ENCODE data around the gene SELENOV.

SELENOV gene, protein sequence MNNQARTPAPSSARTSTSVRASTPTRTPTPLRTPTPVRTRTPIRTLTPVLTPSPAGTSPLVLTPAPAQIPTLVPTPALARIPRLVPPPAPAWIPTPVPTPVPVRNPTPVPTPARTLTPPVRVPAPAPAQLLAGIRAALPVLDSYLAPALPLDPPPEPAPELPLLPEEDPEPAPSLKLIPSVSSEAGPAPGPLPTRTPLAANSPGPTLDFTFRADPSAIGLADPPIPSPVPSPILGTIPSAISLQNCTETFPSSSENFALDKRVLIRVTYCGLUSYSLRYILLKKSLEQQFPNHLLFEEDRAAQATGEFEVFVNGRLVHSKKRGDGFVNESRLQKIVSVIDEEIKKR

DNA sequence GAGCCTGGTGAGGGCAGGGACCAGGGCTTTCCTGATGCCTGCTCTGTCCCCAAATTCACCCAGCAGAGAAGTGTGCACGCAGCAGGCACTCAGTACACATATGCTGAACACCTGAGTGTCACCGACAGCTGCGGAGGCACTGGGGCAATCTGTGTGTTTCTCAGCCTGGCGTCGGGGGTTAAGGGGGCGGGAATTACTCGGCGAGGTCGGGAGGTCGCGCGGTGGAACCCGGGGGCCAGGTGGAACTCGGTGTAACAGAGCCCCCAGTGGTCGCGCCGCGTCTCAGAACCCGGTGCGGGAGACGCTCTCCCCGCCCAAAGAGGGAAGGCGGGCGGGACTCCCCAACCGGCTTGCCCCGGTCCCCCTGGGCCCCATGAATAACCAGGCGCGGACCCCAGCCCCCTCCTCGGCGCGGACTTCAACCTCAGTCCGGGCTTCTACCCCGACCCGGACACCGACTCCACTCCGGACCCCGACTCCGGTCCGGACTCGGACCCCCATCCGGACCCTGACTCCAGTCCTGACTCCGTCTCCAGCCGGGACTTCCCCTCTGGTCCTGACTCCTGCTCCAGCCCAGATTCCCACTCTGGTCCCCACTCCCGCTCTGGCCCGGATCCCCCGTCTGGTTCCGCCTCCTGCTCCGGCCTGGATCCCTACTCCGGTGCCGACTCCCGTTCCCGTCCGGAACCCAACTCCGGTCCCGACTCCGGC, at the start of gene SELENOV:
Gene SELENOV (plus strand): TSS at position 300 of the 711 bp plus-strand sequence. CDS start 74 bp downstream, at position 374.
- TF ChIP-seq, protein P1, sequence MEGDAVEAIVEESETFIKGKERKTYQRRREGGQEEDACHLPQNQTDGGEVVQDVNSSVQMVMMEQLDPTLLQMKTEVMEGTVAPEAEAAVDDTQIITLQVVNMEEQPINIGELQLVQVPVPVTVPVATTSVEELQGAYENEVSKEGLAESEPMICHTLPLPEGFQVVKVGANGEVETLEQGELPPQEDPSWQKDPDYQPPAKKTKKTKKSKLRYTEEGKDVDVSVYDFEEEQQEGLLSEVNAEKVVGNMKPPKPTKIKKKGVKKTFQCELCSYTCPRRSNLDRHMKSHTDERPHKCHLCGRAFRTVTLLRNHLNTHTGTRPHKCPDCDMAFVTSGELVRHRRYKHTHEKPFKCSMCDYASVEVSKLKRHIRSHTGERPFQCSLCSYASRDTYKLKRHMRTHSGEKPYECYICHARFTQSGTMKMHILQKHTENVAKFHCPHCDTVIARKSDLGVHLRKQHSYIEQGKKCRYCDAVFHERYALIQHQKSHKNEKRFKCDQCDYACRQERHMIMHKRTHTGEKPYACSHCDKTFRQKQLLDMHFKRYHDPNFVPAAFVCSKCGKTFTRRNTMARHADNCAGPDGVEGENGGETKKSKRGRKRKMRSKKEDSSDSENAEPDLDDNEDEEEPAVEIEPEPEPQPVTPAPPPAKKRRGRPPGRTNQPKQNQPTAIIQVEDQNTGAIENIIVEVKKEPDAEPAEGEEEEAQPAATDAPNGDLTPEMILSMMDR (IDR thresholded peaks at IDR 0.05): no peak

DNA sequence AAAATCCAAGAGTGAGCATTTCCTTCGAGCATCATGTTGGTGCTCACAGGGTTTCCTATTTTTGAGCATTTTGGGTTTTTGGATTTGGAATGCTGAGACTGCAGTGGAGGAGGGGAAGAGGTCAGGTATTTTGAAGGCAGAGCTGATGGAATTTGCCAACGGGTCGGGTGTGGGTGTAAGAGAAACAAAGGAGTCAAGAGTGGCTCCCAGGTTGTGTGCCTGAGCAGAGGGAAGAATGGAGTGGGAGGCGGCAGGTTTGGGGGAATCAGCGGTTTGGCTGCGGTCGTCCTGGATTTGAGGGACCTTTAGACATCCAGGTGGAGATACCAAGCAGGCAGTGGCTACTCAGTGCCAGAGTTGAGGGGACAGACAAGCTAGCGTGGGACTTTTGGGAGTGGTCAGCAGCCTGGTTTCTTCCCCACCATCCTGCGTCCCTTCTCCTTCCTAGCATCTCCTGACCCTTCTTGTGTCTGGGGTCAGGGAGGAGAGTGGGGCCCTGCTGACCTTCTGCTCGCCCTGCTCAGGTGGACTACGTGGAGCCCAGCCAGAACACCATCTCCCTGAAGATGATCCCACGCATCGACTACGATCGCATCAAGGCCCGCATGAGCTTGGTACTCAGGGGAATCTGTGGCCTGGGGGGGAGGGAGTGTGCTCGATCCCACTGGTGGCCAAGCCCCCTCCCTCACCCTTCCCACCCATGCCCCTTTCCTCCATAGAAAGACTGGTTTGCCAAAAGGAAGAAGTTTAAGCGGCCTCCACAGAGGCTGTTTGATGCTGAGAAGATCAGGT, 48.8 kb upstream of the SELENOV start:
- TF ChIP-seq, protein P1 (IDR thresholded peaks at IDR 0.05): no peak

DNA sequence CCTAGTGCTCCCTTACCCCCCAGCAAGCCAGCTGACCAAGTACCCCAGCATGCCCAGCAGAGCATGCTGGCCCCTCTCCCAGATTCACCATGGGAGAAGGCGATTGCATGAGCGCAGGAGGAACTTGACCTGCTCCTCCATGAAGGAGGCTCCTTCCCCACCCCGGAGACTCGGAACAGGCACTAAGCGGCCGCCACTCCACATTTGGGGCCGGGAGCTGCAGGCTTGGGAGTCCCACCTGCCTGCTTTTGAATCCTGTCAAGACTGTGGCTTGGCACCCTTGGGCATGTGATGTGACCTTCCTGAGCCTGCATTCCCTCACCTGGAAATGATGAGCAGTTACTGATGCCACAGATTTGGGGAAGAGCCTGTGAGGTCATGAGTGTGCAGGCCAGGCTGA, 47.0 kb upstream of the SELENOV start:
- TF ChIP-seq, protein P1 (IDR thresholded peaks at IDR 0.05): no peak

DNA sequence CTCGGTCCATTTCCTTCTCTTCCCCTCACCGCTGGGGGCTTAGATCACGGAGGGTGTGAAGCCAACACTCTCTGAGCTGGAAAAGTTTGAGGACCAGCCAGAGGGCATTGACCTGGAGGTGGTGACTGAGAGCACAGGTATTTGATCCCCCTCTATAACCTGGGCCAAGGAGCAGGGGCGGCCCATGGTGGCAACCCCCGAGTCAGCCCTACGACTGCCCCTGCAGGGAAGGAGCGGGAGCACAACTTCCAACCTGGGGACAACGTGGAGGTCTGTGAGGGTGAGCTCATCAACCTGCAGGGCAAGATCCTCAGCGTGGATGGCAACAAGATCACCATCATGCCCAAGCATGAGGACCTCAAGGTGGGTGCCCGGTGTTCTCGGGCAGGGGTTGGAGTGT, 45.9 kb upstream of the SELENOV start:
- TF ChIP-seq, protein P1 (IDR thresholded peaks at IDR 0.05): no peak

DNA sequence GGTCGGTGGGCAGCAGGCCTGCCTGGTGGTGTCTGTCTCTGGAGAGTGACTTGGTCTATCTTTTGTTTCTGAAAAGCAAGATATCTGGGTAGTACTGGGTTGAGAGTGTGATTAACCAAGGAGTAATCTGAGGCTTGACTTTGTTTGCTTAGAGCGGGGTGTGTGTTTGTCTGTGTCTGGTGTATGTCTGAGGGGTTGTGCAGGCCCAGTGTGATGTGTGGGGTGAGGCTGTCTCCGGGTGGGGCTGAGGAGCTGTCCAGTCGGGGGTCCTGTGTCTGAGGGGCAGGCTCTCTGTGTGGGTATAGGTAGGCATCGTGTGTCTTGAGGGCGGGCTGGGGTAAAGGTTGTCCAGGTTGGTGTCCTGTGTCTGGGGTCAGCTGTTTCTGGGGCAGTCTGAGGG, 45.4 kb upstream of the SELENOV start:
- TF ChIP-seq, protein P1 (IDR thresholded peaks at IDR 0.05): no peak

DNA sequence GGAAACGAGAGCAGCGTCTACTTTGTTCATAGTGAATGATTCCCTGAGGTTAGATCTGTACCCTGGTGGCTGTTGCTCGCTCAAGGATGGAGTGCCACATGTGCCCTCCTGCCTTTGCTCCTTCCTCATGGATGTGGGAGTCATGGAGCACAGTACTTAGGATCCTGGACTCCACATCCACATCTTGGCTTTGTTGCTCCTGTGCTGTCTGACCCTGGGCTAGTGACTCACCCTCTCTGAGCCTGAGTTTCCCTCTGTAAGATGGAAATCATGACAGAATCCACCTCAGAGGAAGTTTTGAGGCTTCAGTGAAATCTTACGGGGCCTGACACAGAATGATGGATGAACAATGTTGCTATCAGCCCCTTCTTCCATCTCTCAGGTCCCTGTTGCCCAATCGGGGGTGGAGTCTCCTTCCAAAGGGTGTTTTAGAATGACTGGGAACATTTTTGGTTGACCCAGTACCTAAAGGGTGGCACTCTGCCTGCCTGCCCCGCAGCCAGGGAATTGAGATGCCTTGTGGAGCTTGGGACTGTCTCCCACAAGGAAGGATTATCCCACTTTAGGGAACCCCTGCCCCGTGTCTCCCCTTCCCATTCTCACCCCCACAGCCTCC, 44.1 kb upstream of the SELENOV start:
- TF ChIP-seq, protein P1 (IDR thresholded peaks at IDR 0.05): no peak
